Hypothalamus (tissue), 51 donors: ENCODE measurements around the gene TBC1D5.
"Not testable (repeated sequence)": the region's sequence is repeated elsewhere in the genome, so short reads cannot be mapped to it uniquely, and the experiment has no call there.

Source experiments
- DNase-seq, 51 donors: peaks; one replicate each; lab custom pipeline; 2025; lab: John Stamatoyannopoulos, UW

The TBC1D5 gene

GRCh38 chr3:17742102-17742879, at the start of gene TBC1D5:
Gene TBC1D5 (minus strand): TSS chr3:17742631. CDS start chr3:17508570, 234,061 bp downstream.
- DNase-seq = peak; percentile 77 to 99 (median 93)

- no peak for DNase-seq
Observed at GRCh38 chr3:17783426-17783825, 41.0 kb upstream of the TBC1D5 start.

- DNase-seq = no peak
Observed at GRCh38 chr3:17782751-17783150, 40.3 kb upstream of the TBC1D5 start.

GRCh38 chr3:17780369-17780768, 37.9 kb upstream of the TBC1D5 start:
- not testable (repeated sequence) for DNase-seq

- DNase-seq = not testable (repeated sequence)
Observed at GRCh38 chr3:17779304-17780250, 37.1 kb upstream of the TBC1D5 start.

GRCh38 chr3:17777326-17777725, 34.9 kb upstream of the TBC1D5 start:
- not testable (repeated sequence) for DNase-seq

GRCh38 chr3:17775073-17775472, 32.6 kb upstream of the TBC1D5 start:
- DNase-seq = no peak

- not testable (repeated sequence) for DNase-seq
Observed at GRCh38 chr3:17774180-17774910, 31.9 kb upstream of the TBC1D5 start.

GRCh38 chr3:17772556-17772955, 30.1 kb upstream of the TBC1D5 start:
- DNase-seq = no peak

- DNase-seq = no peak
Observed at GRCh38 chr3:17771177-17772017, 29.0 kb upstream of the TBC1D5 start.

- DNase-seq = no peak
Observed at GRCh38 chr3:17770682-17771081, 28.3 kb upstream of the TBC1D5 start.

GRCh38 chr3:17765819-17766472, 23.5 kb upstream of the TBC1D5 start:
- DNase-seq = no peak

- DNase-seq = no peak
Observed at GRCh38 chr3:17761563-17761962, 19.1 kb upstream of the TBC1D5 start.

- no peak for DNase-seq
Observed at GRCh38 chr3:17759901-17760300, 17.5 kb upstream of the TBC1D5 start.

- DNase-seq = no peak
Observed at GRCh38 chr3:17755836-17756235, 13.4 kb upstream of the TBC1D5 start.

- no peak for DNase-seq
Observed at GRCh38 chr3:17753632-17753992, 11.2 kb upstream of the TBC1D5 start.

- DNase-seq = no peak
Observed at GRCh38 chr3:17752876-17753631, 10.6 kb upstream of the TBC1D5 start.

GRCh38 chr3:17752436-17752835, 10.0 kb upstream of the TBC1D5 start:
- DNase-seq = no peak
